Keratinocyte (primary cell): Measurements from ENCODE around the gene ATP4A. TPM values are rescaled to one million over a fixed set of nuclear protein-coding genes. Genes with fewer than 3 reads are reported as not detected.

ENCODE experiments used
- DNase-seq: peaks from one replicate; pipeline ENCODE4 v3.0.0-alpha.2; 2011; ENCODE audit warnings: low read depth, missing footprints, low spot score
- FAIRE-seq: peaks from 2 replicates; lab custom pipeline; 2011; peaks lifted over from hg19 to GRCh38; lab: Jason Lieb, UNC
- H2AFZ ChIP-seq: 2 replicates; pipeline ENCODE4 v1.6.0; 2012; ENCODE audit warnings: low read length, control low read depth, inconsistent platforms; ENCODE audit not compliant: control insufficient read depth
- H3K27ac ChIP-seq: 2 replicates; pipeline ENCODE4 v1.5.1; 2011; ENCODE audit warnings: low read length; ENCODE audit not compliant: control insufficient read depth, insufficient read depth
- H3K27me3 ChIP-seq: 3 replicates; pipeline ENCODE4 v1.6.0; 2011; ENCODE audit warnings: low read length; ENCODE audit not compliant: control insufficient read depth, insufficient read depth; ENCODE audit errors: extremely low read depth
- H3K36me3 ChIP-seq, 2 experiments: 2 replicates in 1 of 2; 3 replicates in 1 of 2; pipeline ENCODE4 v1.5.1; 2011; ENCODE audit warnings: low read length in 2 of 2, mild to moderate bottlenecking in 1 of 2; ENCODE audit not compliant: control insufficient read depth in 2 of 2, insufficient read depth in 2 of 2; ENCODE audit errors: extremely low read depth in 1 of 2
- H3K4me1 ChIP-seq: 3 replicates; pipeline ENCODE4 v1.5.1; 2011; ENCODE audit warnings: low read length; ENCODE audit not compliant: control insufficient read depth, insufficient read depth; ENCODE audit errors: extremely low read depth
- H3K4me2 ChIP-seq: 3 replicates; pipeline ENCODE4 v1.6.0; 2011; ENCODE audit warnings: low read depth, low read length; ENCODE audit not compliant: control insufficient read depth, insufficient read depth; ENCODE audit errors: extremely low read depth
- H3K4me3 ChIP-seq, 3 experiments: fragments of 200-600 bp in 1 of 3; sonication (generic) in 1 of 3; 2 replicates in 2 of 3; 3 replicates in 1 of 3; pipeline ENCODE4 v1.5.1; 2011 to 2016; ENCODE audit warnings: low read length in 3 of 3, mild to moderate bottlenecking in 3 of 3, control low read depth in 2 of 3, inconsistent platforms in 1 of 3, low read depth in 1 of 3, mixed read lengths in 1 of 3, mixed run types in 1 of 3, moderate library complexity in 1 of 3; ENCODE audit not compliant: control insufficient read depth in 2 of 3, insufficient read depth in 2 of 3; ENCODE audit errors: extremely low read depth in 1 of 3
- H3K79me2 ChIP-seq: 2 replicates; pipeline ENCODE4 v1.6.0; 2012; ENCODE audit warnings: low read length; ENCODE audit not compliant: control insufficient read depth, insufficient read depth
- H3K9ac ChIP-seq: 3 replicates; pipeline ENCODE4 v1.6.0; 2011; ENCODE audit warnings: low read length; ENCODE audit not compliant: control insufficient read depth, insufficient read depth; ENCODE audit errors: extremely low read depth
- H3K9me1 ChIP-seq: 3 replicates; pipeline ENCODE4 v1.6.0; 2011; ENCODE audit warnings: low read length; ENCODE audit not compliant: control insufficient read depth, insufficient read depth; ENCODE audit errors: extremely low read depth
- H3K9me3 ChIP-seq: 2 replicates; pipeline ENCODE4 v1.5.1; 2012; ENCODE audit warnings: low read depth, low read length; ENCODE audit not compliant: control insufficient read depth
- H4K20me1 ChIP-seq: 3 replicates; pipeline ENCODE4 v1.6.0; 2011; ENCODE audit warnings: low read length; ENCODE audit not compliant: control insufficient read depth, insufficient read depth; ENCODE audit errors: extremely low read depth
- EZH2 ChIP-seq: IDR thresholded peaks from one replicate; pipeline ENCODE4 v1.6.1; 2012; ENCODE audit warnings: inconsistent platforms, mild to moderate bottlenecking, low read length, moderate library complexity
- dilution Hi-C: fragments of 300-500 bp; cut with MboI; formaldehyde crosslinking; loops from one replicate; pipeline ENCODE4 v1.7.0; 2020; ENCODE audit warnings: low sequenced_read_pairs; ENCODE audit not compliant: extremely low pct_ligation_motif_present
- polyA plus RNA-seq, 5 experiments: library from polyadenylated mRNA; depleted of rRNA in 3 of 5; stranded (reverse) in 3 of 5; stranded (forward) in 1 of 5; unstranded in 1 of 5; fragments of >200 nt; gene quantifications; 1 replicate in 1 of 5; 2 replicates in 3 of 5; 3 replicates in 1 of 5; pipeline versions ENCODE4 v1.2.1 to v1.2.3, GENCODE V29; 2011 to 2012; ENCODE audit warnings: missing spikeins in 2 of 5, low read depth in 1 of 5, low replicate concordance in 1 of 5
- TF ChIP-seq, protein P1 (sequence below), 3 experiments: IDR thresholded peaks in 1 of 3; conservative IDR thresholded peaks in 1 of 3; optimal IDR thresholded peaks in 1 of 3; 2 replicates in 2 of 3; 3 replicates in 1 of 3; pipeline versions ENCODE3 to v1.5.1; 2011; ENCODE audit warnings: low read length in 3 of 3, mild to moderate bottlenecking in 3 of 3, moderate library complexity in 2 of 3, control low read depth in 1 of 3, inconsistent platforms in 1 of 3; ENCODE audit not compliant: insufficient read depth in 2 of 3; ENCODE audit errors: extremely low read depth in 1 of 3

The ATP4A gene
- polyA plus RNA-seq, 1 donor (not counting 4 experiments of a cell fraction or from before 2014, with no cell fraction given) = not detected

DNA sequence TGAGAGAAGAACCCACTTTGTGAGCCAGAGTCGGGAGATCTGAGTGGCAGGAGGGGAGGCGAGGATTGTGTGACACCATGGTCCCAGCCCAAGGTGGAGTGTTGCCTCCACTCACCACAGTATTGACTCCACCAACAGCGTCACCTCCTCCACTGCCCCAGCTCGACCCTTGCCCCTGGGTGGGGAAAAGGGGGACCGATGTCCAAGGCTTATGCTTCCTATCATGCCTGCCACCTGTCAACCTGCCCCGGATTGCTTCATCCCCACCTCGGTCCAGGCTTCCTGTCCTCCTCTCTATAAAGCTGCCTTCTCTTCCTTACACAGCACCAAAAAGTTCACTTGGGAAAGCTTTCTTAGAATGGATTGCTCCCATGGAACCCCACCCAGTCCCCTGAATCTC is 57.4 kb downstream of the ATP4A start:
- H4K20me1 ChIP-seq = no peaks in the 10 kb centered on the region
- dilution Hi-C loops = no loop called here
- TF ChIP-seq, protein P1, sequence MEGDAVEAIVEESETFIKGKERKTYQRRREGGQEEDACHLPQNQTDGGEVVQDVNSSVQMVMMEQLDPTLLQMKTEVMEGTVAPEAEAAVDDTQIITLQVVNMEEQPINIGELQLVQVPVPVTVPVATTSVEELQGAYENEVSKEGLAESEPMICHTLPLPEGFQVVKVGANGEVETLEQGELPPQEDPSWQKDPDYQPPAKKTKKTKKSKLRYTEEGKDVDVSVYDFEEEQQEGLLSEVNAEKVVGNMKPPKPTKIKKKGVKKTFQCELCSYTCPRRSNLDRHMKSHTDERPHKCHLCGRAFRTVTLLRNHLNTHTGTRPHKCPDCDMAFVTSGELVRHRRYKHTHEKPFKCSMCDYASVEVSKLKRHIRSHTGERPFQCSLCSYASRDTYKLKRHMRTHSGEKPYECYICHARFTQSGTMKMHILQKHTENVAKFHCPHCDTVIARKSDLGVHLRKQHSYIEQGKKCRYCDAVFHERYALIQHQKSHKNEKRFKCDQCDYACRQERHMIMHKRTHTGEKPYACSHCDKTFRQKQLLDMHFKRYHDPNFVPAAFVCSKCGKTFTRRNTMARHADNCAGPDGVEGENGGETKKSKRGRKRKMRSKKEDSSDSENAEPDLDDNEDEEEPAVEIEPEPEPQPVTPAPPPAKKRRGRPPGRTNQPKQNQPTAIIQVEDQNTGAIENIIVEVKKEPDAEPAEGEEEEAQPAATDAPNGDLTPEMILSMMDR (optimal IDR thresholded peaks at IDR 0.05 in 1 of 3, IDR thresholded peaks at IDR 0.05 in 1 of 3, conservative IDR thresholded peaks at IDR 0.05 in 1 of 3; ENCODE audit: extremely low read depth in 1 of 3, insufficient read depth in 2 of 3, low read length in 3 of 3) = no peak
- no peak for TF ChIP-seq EZH2
- DNase-seq (no peak), FAIRE-seq (no peak)
- no peak overlapping the region for H3K4me2 ChIP-seq
- no peaks in the 10 kb centered on the region for H3K9me3 ChIP-seq
- H3K9me1 ChIP-seq = no peaks in the 10 kb centered on the region
- no peak overlapping the region for H2AFZ ChIP-seq
- peaks cover 23% of the 10 kb centered on the region for H3K4me1 ChIP-seq
- H3K27ac ChIP-seq = no peak overlapping the region
- H3K4me3 ChIP-seq = no peak overlapping the region
- peaks cover 17 to 36% of the 10 kb centered on the region in 2 experiments for H3K36me3 ChIP-seq
- H3K27me3 ChIP-seq = no peaks in the 10 kb centered on the region
- peaks cover 21% of the 10 kb centered on the region for H3K79me2 ChIP-seq
- H3K9ac ChIP-seq = no peak overlapping the region

DNA sequence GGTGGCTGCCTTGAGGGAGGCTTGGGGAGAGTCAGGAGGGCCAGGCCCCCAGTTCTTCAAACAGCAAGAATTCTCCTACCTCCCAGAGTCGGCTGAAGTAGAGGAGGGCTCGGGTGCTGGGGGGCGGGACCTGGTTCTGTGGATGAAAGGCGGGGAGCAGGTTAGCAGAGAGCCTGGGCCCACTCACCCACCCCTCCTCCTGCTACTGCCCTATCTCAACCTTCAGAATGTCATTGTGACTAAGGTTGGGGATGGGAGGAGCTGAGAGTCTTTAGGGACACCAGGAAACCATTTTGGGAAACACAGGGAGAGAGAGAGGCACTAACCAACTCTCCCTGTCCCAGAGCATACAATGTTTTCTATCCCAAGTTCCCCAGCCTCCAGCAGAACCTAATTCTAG is 60.7 kb downstream of the ATP4A start:
- no peak for DNase-seq
- H3K4me3 ChIP-seq = no peak overlapping the region
- peaks cover 32 to 56% of the 10 kb centered on the region in 2 experiments for H3K36me3 ChIP-seq
- no peak for FAIRE-seq
- no peak overlapping the region for H3K4me2 ChIP-seq
- H3K9me3 ChIP-seq = no peaks in the 10 kb centered on the region
- peaks cover 11% of the 10 kb centered on the region for H3K4me1 ChIP-seq
- H3K9ac ChIP-seq = no peak overlapping the region
- no peak overlapping the region for H3K27ac ChIP-seq
- H3K27me3 ChIP-seq = no peaks in the 10 kb centered on the region
- dilution Hi-C loops = no loop called here
- H3K9me1 ChIP-seq = no peaks in the 10 kb centered on the region
- peaks cover 4% of the 10 kb centered on the region for H3K79me2 ChIP-seq
- TF ChIP-seq EZH2 = no peak
- TF ChIP-seq, protein P1 (optimal IDR thresholded peaks at IDR 0.05 in 1 of 3, IDR thresholded peaks at IDR 0.05 in 1 of 3, conservative IDR thresholded peaks at IDR 0.05 in 1 of 3; ENCODE audit: extremely low read depth in 1 of 3, insufficient read depth in 2 of 3, low read length in 3 of 3) = no peak
- H2AFZ ChIP-seq = no peak overlapping the region
- peaks cover 4% of the 10 kb centered on the region for H4K20me1 ChIP-seq
